GM19043 (cell line): ENCODE results near the gene CINP.

Experiments
- ATAC-seq: cut with Tn5 transposase; IDR thresholded peaks from one replicate; pipeline ENCODE4 v1.9.1; 2021; ENCODE audit warnings: low read depth; ENCODE audit not compliant: unreplicated experiment

CINP gene

DNA sequence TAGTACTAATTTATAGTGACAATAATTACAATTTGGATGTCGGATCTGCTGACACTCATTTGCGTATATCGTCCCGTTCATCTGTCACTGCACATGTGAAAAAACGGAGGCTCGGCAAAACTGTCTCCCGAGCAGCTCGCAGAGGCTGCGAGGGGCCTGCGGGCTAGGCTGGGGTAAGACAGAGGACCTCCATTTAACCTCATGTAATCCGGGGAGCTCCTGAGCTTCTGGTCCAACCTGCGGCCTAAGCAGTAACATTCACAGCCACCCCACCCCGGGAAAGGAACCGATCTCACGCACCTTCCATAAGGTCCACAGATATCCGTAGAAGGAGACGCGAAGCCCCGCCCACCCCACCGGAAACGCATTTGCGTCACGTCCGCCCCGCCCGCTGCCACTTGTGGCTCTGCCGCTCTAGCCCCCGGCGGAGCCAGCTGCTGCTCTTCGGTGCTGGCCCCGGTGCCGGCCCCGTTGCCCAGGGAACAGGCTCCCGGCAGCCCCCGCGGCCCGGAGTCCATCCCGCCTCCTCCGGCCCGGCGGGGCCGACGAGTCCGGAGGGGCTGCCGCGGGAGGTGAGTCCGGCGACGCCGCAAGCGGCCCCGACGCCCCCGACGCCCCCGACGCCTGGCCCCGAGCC is at the start of gene CINP, which contains the start of gene TECPR2:
CINP (minus strand) TSS at position 346 of the 637 bp plus-strand sequence; CDS start at position 307, 39 bp downstream.
TECPR2 (plus strand) TSS at position 397 of the 637 bp plus-strand sequence. CDS start 13,781 bp downstream, outside the sequence.
- ATAC-seq = peak; percentile 92

GRCh38 chr14:102408724-102409123 is 46.0 kb upstream of the CINP start:
- no peak for ATAC-seq

GRCh38 chr14:102407258-102407657 is 44.6 kb upstream of the CINP start:
- ATAC-seq = no peak

- no peak for ATAC-seq
These were observed 40.3 kb upstream of the CINP start for GRCh38 chr14:102403028-102403427.

DNA sequence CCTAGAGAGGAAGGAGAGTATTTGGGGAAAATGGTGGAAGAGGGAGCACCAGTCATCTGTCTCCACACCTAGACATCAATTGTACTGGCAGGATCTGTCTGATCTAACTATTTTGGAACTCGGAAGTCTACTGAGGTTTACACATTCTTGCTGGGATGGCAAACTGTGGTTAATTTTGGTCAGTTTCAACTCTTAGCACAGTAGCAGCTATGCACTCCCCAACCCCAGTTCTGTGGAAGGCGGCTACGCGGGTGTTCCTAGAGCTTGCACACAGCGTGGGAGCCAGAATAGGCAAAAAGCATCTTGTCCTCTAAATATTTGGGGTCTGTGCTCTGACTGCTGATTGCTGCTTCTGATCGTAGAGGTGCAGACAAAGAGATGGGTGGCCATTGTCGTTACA is 33.8 kb upstream of the CINP start:
- no peak for ATAC-seq

DNA sequence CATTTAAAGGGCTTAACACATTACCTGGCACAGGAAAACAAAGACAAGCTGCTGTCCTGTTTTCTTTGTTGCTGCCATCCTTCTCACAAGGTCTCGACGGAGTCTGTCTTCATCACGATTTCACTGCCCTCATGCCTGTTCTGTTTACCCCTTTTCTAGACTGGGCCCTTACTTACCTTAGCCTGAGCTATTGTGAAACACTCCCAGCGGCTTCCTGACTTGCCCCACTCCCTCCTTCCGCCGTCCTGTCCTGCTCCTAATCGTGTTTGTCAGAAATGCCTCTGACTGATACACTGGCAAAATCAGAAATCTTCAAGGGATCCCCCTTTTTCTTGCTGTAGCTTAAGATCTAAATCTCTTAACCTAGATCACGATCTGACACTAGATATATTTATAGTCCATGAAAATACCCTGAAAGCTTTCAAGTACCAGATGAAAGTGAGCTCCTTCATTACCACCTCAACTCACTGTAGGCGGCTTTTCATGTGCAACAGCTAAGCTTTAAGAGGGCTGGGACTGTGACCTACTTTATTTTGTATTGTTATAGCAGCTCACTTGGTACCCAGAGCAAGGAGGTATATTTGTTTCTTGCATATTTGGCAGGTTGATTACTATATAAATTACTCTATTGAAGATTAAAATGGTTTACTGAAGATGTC is 32.2 kb upstream of the CINP start:
- no peak for ATAC-seq

DNA sequence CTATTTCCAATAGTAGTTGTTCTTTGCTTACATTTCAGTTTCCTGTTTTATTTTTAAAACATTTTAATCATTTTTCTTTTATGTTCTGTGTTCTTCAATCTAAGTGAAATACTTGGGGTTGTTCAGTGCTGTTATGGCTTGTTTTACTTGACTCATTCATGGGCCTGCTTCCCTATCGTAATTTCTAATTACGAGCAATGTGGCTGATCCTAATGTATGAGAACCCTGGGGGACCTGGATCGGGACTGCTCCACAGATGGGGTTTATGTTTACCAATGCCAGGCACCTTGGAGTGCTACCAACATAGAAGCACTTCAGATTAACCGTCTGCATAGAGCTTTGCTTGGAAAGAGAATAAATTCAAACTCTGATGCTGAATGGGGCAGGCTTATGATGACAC is 29.8 kb upstream of the CINP start:
- ATAC-seq = no peak

- no peak for ATAC-seq
These were observed 27.6 kb upstream of the CINP start for GRCh38 chr14:102390064-102390855.

- no peak for ATAC-seq
These were observed 26.6 kb upstream of the CINP start for GRCh38 chr14:102389246-102389645.

DNA sequence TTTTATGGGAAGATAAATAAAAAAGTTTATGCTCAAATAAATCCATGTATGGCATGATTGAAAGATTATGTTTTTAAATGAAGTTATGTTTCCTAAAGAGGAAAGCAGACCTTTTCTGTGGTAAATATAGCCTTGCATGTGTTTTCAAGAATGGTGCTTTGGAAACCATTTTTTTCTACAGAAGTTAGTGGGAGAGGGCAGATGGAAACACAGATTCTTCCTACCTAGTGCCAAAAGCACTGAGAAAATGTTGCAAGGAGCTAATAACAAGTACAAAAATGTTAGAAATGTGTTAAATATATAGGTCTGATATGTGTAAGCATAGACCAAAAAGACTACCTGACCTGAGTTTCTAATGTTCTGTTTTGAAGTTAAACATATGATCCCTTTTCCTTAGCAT is 24.4 kb upstream of the CINP start:
- ATAC-seq = no peak

- no peak for ATAC-seq
These were observed 16.1 kb upstream of the CINP start for GRCh38 chr14:102378830-102379229.

GRCh38 chr14:102377696-102378095 is 15.0 kb upstream of the CINP start:
- ATAC-seq = no peak

DNA sequence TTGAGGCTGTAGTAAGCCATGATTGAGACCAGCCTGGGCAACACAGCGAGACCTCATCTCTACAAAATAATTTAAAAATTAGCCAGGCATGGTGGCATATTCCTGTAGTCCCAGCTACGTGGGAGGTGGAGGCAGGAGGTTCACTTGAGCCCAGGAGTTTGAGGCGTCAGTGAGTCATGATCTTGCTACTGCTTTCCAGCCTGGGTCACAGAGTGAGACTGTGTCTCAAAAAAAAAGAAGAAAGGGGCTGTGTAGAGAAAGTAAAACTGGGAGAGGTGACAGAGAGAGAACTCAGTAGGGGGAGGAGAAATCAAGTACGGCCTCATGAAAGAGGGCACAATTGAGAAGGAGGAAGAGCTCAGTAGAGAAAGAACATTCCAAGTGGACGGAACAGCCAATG is 12.4 kb upstream of the CINP start:
- no peak for ATAC-seq

GRCh38 chr14:102374264-102374663 is 11.6 kb upstream of the CINP start:
- ATAC-seq = no peak

GRCh38 chr14:102373110-102373509 is 10.4 kb upstream of the CINP start:
- ATAC-seq = no peak

DNA sequence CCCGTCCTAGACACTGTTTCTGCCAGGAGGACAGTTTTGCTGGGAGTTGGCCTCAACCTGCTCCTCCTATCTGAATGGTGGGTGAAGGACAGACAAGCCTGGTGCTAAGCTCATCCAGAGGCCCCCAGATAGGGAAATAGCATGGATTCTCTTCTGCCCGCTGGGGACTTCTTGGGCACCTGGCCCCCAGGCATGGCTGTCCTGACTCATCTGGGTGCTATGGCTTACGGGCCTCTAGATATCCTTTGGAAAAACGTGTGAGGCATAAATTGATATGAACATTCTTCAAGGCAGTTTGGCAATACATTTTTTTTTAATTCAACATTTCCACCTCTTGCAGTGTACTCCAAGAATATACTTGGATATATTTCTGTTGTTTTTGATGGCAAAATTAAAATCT is 8.7 kb upstream of the CINP start:
- no peak for ATAC-seq

GRCh38 chr14:102370305-102370809 is 7.7 kb upstream of the CINP start:
- ATAC-seq = no peak

DNA sequence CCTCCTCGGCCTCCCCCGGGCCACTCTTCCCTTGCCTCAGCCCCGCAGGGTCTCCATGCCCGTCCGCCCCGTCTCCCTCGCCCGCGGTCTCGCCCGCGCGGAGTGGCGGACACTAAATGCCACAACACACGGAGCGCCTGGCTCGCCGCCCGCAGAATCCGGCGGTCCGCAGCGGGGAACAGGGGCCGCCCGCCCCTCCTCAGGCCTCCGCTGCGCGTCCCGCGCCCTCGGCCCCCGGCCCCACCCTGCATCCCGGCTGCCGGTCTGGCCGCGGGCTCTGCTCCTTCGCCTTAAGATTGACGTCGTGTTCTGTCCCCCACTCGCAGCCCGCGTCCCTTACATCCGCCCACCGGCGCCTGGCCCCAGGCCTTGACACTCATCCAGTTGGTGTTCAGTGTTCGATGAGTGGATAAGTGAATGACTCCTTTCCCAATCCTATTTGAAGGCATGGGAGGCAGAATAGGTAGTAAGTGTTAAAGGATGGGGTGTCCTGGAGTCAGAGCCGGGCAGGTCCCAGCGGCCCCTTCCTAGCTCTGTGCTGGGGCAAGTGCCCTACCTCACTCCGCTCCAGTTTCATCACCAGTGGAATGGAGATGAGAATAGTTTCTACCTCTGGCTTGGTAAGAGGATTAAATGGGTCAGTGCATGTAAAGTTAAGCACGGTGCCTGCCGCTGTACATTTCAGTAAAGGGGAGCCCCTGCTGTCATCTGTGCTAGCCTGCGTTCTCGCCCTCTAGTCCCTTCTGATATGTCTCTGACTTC is 673 bp upstream of the CINP start:
- no peak for ATAC-seq

DNA sequence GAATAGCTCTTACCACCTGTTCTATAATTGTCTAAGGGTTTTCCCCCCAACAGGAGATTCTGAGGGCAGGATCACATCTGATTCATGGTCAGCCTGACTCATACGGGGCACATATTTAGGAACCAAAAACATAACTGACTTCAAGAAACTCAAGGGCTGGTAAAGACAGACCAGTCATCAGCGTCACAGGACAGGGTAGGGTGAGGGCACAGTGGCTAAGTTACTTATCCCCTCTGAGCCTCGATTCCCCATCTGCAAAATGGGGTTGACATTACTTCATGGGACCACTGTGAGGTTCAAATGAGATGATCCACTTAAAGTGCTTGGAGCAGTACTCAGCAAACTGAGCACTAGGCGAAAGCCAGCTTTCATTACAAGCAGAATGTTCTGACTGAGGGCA is 606 bp downstream of the CINP start:
- no peak for ATAC-seq

- ATAC-seq = no peak
These were observed 2.3 kb downstream of the CINP start for GRCh38 chr14:102360388-102360787.

- no peak for ATAC-seq
These were observed 3.3 kb downstream of the CINP start for GRCh38 chr14:102359341-102359740.
